Measurements from ENCODE around the gene CASK.

DNA sequence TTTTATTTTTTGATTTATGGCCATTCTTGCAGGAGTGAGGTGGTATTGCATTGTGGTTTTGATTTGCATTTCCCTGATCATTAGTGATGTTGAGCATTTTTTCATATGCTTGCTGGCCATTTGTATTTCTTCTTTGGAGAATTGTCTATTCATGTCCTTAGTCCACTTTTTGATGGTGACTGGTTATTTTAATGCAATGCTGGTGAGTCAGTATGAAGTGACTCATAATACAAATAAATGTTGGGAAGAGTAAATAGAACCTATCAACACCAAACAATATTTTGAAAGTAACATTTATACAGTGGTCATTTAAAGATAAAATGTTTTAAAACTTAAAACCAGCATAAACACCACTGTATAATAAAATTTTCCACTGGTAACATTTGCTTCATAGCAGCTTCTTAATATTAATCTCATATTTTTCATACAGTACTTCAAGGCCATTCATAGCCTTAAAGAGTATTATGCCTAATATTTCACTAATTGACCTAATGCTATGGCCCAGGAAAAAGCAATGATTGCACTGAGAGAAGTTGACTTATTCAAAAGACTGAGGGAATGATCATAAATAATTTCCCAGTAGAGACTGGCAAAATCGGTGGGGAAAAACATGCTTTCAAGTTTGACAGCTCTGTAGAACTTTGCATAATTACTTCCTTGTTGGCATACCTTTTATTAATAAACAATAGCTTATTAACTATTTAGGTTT is 33.9 kb downstream of the CASK start:
- TF ChIP-seq, protein P1, sequence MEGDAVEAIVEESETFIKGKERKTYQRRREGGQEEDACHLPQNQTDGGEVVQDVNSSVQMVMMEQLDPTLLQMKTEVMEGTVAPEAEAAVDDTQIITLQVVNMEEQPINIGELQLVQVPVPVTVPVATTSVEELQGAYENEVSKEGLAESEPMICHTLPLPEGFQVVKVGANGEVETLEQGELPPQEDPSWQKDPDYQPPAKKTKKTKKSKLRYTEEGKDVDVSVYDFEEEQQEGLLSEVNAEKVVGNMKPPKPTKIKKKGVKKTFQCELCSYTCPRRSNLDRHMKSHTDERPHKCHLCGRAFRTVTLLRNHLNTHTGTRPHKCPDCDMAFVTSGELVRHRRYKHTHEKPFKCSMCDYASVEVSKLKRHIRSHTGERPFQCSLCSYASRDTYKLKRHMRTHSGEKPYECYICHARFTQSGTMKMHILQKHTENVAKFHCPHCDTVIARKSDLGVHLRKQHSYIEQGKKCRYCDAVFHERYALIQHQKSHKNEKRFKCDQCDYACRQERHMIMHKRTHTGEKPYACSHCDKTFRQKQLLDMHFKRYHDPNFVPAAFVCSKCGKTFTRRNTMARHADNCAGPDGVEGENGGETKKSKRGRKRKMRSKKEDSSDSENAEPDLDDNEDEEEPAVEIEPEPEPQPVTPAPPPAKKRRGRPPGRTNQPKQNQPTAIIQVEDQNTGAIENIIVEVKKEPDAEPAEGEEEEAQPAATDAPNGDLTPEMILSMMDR (IDR thresholded peaks at IDR 0.05) = no peak
- TF ChIP-seq POLR2A (IDR thresholded peaks at IDR 0.05) = no peak
